Glomerular visceral epithelial cell (primary cell): ENCODE results near the gene IQCM.
"Not testable (repeated sequence)": the region's sequence is repeated elsewhere in the genome, so short reads cannot be mapped to it uniquely, and the experiment has no call there.

ENCODE experiments used
- DNase-seq: peaks from one replicate; pipeline ENCODE4 v3.0.0-alpha.2; 2016; ENCODE audit errors: extremely low spot score

IQCM gene

DNA sequence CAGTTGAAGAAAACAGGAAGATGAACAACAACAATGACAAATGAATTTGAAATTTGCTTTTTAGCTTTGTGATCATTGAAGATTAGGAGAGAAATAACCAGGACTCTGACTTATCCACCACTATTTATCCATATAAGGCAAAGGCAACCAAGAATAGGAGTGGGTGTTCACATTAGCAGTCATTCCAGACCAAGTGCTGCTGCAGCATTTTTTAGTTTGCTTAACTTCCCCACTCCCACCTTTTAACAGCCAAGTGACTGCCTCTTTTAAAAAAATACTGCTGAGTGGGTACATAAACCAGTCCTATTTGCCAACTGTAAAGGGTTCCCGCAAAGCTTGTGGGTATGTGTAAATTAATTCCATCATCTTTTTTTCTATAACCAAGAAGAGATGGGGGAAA lies 230.9 kb downstream of the IQCM start:
- DNase-seq = no peak

DNA sequence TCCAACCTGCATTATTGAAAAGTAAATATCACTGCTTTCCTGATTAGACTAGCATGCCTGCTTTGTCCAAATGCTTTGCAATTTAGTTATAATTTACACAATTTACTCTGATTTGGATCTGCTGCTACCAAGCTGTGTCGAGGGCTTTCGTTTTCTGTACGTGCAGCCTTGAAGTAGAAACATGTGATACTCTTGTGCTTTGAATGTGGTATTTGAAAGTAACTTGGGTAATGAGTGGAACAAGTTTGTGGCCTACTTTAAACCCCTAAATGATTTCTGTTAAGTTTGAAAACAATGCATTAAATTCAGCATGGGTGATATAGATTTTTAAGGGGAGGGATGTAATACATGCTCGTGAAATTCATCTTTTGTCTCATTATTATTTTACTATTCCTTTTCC lies 240.7 kb downstream of the IQCM start:
- no peak for DNase-seq

DNA sequence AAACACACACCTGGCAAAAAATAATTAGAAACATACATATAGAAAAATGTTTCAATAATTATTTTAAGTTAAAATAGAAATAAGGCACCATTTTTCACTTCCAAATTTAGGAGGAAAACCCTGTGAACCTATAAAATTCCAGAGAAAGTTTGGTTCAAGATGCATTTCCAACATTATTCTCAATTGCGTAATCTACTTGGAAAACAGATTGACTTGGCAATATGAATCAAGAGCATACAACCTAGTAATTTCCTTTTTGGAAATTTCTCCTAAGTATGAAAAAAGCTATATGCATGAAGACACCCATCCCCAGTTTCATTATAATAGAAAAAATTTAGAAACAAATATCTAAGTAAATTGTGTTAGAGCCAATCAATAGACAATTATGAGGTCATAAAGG lies 242.9 kb downstream of the IQCM start:
- no peak for DNase-seq

DNA sequence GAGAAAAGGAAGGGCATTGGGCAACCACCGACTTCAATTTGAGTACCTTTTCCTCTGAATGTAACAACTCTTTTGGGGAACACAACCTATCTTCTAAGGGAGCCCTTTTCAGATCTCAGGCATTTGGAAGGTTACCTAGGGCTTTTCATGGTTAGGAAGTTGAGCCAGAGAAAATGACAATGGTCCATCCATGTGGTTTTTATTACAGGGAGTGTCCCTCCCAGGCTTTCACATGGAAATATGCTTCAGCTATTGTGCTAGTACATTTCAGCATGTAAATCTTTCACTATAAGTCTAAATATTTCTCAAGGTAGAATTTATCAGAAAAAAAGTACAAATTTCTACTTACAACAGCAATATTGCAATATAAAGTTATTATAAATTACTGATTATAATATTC lies 259.8 kb downstream of the IQCM start:
- no peak for DNase-seq

DNA sequence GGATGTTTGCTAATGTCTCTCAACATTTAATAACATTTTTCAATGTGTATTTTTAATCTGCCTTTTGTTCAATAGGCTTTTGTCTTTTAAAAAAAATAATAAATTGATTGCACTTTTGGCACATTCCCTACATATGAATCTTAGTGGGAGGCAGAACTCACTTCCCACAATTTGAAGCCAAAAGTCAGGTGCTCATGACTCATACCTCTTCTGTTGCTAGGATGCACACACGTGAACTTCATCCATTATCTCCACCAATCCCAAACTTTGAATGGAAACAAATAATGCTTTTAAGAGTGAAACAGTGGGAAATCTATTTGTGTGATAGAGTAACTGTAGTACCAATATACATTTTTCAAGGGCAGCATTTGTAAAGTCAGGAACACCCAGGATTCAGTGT lies 260.5 kb downstream of the IQCM start:
- peak; percentile 41 for DNase-seq

DNA sequence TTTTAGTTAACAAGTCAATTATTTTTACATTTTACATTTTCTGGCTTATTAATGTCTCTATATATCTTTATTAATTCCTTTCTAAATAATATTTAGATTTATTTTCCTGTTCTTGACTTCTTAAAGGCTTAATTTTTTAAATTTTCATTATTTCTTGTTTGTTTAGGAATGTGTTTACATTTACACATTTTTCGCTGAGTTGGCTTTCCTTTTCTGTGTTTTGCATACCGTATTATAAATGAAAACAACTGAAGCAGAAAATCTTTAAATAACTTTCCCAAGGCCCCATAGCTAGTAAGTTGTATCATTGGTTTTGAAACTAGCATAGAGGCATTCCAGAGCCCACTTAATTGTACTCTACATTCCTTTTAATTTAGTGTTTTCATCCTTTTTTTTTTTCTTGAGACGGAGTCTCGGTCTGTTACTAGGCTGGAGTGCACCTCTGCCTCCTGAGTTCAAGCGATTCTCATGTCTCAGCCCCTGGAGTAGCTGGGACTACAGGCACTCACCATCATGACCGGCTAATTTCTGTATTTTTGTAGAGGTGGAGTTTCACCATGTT lies 261.6 kb downstream of the IQCM start:
- no peak for DNase-seq

DNA sequence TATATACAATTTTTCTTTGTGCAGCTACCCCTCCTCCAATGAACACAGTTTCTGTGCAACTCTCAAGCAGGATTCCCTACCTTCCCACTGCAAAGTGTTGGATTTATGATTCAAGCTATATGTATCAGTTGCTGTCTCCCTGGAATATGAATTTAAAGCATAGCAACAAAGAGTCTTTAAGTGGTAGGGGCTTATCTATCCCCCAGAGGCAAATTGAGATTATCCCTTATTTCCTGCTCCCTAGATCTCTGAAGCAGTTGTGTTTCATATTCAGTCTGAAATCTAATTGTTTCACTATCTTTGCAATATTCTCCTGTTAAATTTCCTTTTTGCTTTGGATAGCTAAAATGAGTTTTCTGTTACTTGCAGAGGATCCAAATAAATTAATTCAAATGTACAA lies 263.0 kb downstream of the IQCM start:
- DNase-seq = no peak

DNA sequence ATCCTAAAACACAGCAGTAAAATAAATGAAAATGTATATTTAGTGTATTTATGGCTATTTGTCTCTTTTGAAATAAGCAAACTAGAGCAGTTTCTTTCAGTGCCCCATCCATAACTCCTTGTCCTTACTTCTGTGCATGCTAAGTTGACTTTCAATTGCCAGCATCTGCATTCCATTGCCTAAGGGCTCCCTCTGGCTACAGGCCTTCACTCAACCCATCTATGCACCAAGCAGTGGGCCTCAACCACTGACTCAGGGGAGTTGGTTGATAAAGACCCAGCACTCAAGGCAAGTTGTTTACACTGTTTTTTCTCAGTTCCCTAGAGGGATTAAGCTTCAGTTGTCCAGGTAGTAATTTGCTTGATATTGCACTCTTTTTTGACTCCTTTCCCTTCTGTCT lies 265.7 kb downstream of the IQCM start:
- no peak for DNase-seq

DNA sequence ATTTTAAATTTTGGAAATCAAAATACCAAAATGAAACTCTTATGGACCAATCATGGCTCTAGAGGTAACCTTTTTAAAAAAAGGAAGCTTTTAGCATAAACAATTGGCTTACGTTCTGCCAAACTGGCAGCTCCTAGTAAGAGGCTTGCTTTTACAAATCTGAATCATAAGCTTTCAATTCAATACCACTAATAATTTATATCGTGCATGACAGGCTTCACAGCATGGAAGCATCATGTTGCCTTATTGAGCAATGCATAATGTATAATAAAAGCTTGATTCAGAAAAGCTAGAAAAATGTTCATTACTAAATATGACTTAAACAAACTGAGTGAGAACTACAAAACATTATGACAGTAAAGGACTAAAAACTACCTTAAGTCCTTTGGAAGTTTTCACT lies 280.9 kb downstream of the IQCM start:
- DNase-seq = no peak

DNA sequence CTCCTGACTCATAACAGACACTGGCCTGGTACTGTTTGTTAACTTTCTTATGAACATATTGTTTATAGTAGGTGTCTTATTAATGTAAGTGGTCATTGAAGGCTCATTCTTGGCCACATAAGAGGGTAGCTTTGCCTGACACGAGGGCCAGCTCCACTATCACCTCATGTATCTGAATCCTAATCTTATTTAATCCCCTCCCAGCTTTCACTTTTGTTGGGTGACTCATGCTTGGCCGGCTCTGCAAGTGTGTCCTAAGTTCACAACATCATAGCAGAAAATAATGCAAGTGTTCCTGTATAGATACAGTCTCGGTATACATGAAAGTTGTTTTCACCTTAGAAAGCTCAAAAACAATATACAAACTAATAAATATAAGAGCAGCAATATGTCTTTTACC lies 283.8 kb downstream of the IQCM start:
- peak; percentile 19 for DNase-seq

DNA sequence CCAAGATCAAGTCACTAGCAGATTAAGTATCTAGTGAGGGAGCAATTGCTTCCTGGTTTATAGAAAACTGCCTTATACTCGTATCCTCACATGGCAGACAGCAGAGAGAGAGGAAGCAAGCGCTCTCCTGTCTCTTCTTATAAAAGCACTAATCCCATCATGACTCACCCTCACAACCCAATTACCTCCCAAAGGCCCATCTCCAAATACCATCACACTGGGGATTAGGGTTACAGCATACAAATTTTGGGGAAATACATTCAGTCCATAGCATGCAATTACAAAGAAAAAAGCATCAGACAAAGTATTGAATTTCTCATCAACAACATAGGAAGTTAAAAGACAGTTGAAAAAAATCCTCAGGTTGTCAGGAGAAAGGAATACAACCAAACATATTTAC lies 292.6 kb downstream of the IQCM start:
- DNase-seq = no peak

DNA sequence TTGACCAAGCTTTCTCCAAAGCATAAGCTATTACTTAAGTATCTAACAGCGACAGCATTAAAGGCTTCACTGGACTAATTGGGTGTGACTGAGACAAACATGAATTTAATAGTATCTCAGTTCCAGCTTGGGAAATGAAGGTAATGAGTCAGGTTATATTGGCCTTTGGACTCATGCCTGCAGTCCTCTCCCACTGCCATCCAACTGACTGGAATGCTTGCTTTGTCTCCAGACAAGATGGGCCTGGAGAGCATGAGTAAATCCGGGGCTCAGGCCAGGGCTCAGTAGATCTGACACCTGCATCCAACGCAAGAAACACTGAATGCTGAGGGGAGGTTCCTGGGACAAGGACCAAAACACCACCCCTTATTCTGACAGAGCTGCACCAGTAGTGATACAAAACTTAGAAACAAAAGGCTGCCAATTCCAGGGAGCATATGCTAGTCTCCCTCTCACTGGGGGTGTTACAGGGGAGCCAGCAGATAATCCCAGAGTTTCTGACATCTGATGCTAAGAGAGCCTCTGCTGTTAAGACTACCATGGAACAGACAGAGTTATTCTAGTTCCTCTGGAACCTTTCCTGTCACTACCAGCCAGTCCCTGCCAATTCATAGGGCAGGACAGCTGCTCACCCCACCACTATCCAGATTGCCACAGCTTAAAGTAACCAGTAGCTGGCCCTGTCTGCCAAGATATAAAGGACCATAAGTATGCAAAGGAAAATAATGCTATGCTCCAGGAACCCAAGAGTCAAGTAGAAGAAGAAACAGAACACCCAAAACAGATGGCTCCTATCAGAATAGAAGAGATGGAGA lies 293.8 kb downstream of the IQCM start:
- peak; percentile 5 for DNase-seq

DNA sequence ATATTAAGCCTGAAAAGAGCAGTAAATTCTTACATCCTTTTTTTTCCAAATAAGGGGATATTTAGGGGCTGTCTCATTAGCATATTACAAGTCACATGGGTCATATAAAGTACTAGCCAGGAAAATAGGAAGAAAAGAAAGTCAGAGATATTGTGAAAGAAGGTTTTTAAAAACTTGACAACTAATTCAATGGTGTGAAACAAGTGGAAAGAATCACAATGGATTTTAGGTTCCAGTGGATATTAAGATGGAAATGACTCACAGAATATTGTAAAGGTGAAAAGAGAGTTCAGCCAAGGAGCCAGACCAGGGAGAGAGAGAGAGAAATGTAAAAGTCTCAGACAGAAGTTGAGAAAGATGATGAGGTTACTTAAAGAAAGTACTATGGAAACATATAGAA lies 297.2 kb downstream of the IQCM start:
- no peak for DNase-seq

DNA sequence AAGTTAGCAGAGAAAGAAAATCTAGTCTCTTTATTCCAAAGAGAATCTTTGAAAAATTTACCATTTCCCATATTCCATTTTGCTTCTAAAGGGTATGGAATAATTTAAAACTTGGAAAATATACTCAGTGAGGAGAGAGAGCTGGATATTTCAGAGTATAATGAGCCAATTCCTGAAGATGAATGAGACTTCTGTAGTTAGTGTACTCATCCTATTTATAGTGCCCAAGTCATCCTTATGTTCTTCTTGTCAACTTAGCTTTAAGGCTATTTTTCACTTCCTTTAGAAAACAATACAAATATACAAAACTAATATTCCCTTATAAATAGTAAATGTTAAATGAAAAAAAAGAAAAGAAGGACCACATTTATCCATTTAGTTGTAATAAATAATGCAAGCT lies 302.6 kb downstream of the IQCM start:
- no peak for DNase-seq

DNA sequence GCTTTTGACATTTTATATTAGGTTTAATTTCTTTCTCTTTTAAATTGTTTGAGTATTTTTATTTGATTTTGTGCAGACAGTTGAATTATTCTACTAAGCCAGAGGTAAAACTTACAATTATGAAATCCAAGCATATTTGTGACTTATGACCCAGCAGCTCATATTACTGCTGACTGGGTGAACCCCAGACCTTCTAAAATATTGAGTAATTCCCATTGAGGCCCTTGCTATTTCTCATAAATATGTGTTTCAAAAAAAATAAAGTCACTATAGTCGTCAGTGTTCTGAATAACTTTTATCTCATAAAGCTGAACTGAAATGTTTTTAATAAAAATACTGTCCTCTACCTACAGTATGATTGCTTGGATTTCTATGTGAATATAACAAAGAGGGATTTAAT lies 303.1 kb downstream of the IQCM start:
- no peak for DNase-seq

DNA sequence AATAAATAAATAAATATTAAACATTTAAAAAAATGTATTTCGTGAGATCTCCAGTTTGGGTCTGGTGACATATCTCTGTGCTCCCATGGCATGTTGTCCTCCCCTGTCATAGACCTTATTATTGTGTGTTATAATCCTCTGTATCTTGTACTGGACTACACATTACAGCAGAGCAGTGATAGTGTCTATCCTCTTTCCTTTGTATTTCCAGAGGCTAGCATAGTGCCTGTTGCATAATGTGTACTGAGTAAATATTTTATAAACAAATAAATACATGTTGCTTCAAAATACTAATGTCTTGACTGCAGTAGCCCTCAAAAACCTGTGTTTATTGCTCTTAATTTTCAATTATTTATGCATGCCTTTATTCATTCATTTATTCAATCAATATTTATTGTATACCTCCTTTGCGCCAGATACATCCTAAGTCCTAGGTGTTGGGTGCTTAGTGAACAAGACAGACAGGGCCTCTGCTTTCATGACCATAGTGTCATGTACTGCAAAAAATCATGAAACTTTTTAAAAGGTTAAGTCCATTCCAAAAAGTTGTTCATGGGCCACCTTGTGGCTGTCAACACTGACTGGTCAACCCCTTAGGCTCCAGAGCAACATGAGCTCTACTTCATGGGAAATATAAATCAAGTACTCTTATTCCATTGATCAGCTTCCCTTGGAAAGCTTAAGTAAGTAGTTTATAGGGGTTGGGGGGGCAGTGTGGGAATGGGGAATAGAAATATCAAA lies 303.9 kb downstream of the IQCM start:
- no peak for DNase-seq

DNA sequence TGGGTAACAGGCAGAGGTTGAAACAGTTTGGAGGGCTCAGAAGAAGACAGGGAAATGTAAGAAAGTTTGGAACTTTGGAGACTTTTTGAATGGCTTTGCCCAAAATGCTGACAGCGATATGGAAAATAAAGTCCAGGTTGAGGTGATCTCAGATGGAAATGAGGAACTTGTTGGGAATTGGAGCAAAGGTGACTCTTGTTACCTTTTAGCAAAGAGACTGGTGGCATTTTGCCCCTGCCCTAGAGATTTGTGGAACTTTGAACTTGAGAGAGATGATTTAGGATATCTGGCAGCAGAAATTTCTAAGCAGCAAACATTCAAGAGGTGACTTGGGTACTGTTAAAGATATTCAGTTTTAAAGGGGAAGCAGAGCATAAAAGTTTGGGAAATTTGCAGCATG lies 308.3 kb downstream of the IQCM start:
- DNase-seq = not testable (repeated sequence)

DNA sequence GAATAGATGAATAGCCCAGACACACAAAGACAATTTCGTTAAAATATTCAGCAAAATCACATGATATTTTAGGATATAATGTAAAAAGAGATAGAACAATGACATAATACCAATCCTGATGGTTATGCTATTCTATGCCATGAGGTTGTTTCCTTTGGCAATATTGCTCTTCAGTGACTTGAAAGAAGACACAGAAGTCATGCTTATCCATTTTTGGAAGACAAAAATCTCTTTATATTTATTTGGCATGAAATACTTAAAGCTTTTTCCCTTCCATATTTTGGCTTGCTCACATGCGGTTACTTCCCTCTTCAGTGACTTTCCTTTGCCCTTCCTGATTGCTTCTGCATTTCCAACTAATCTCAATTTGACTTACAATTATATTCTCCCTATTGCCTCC lies 314.8 kb downstream of the IQCM start:
- no peak for DNase-seq

DNA sequence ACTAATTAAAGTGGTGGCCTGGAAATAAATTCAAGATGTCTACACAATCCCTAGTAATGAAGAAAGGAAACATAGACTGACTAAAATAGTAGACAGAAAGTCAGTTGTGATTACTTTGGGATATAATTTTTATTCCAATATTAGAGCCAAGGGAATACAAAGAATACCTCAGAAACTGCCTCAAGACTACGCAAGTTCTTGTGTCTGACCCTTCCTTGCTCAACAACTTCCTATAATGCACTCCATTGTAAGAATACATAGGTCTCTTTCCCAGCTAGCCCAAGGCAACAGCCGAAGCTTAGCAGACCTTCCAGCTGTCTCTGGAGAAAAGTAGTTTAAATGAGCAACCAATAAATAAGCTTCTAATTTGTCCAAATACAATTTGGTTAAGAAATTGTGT lies 315.9 kb downstream of the IQCM start:
- DNase-seq = no peak

DNA sequence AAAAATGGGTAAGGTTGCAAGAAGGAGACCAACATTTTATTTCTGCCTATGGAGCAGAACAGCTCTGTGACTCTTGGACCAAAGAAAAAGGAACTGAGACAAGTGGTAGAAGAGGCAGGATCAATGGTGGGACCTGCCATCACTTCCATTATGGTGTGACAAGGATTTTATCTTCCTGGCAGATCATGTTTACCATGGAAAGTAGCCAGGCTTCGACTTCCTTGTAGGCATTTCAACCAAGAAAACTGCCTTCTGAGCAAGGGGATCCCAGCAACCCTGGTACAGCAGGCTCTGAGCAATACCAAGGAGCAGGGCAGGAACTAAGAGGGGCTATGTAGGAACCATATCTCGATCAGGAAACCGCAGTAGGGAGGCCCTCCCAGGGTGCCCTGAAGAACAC lies 317.4 kb downstream of the IQCM start:
- no peak for DNase-seq

DNA sequence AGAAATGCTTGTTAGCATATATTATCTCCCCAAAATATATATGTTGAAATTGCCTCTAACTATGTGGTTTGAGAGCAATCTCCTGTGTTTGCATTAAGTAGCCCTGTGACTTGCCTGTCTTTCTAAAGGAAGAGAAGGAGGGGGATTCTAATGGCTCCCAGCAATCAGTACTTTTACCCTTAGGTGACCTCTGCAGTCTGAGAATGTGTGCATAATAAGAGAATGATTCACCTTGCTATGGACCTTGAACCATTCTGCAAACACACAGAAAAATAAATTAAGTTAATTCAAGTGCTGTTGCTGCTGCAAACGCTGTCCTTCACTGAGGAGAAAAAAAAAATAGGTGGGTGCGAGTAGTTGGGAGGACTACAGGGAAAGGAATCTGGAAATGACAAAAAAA lies 322.2 kb downstream of the IQCM start:
- peak; percentile 12 for DNase-seq

DNA sequence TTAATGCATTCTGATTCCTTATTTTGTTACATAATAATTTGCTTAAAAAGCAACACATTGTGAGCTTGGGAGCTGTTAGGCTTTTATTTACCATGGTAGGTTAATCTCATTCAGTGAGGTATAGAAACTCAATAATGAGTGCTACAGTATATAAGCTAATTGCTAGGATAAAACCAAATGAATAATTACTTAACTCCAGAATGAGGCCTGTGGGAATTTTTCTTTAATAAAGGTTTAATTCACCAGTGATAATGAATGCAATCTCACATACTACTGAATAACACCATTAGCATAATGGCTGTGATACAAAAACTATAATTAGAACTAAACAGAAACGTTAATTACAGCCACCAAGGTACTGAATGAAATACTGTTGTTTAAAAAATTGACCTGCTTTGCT lies 326.3 kb downstream of the IQCM start:
- DNase-seq = no peak

DNA sequence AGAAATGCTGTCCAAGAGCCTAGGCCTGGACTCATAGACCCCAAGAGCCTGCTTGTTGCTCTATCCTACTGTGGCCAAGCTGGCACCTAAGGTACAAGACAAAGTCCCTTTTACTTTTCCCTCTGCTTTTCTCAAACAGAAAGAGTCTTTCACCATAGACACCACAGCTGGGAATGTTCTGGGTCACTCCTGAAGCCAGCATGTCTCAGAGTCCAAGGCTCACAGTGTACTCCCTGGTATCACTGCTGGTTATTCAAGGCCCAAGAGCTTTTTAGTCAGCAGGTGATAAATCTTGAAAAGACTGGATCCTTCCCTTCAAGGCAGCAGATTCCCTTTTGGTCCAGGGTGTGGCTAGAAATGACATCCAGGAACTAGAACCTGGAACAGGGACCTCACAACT lies 328.8 kb downstream of the IQCM start:
- DNase-seq = no peak
